Liver (tissue), 3 donors: ENCODE data around the gene SNX20.

Source experiments
- CTCF ChIP-seq: fragments of 150-350 bp; IDR thresholded peaks from 2 replicates; pipeline ENCODE4 v1.5.1; 2017; ENCODE audit warnings: improper control_type of control experiment, low read depth, low read length; ENCODE audit not compliant: missing input control
- EGR1 ChIP-seq, 2 donors: IDR thresholded peaks; 2 replicates each; pipeline ENCODE4 v1.6.1; 2016 to 2018; ENCODE audit warnings: antibody characterized with exemption in 2 of 2, low read depth in 2 of 2
- JUND ChIP-seq, 2 donors: IDR thresholded peaks; 2 replicates each; pipeline ENCODE4 v1.6.1; 2016; ENCODE audit warnings: antibody characterized with exemption in 2 of 2
- MAX ChIP-seq: IDR thresholded peaks from 2 replicates; pipeline ENCODE4 v1.6.1; 2016; ENCODE audit warnings: antibody characterized with exemption
- NR2F2 ChIP-seq: IDR thresholded peaks from 2 replicates; pipeline ENCODE4 v1.6.1; 2016; ENCODE audit warnings: antibody characterized with exemption
- RAD21 ChIP-seq, 2 donors: IDR thresholded peaks; 2 replicates each; pipeline ENCODE4 v1.6.1; 2016; ENCODE audit warnings: antibody characterized with exemption in 2 of 2, mild to moderate bottlenecking in 2 of 2
- TAF1 ChIP-seq: conservative IDR thresholded peaks from 2 replicates; pipeline ENCODE4 v1.6.1; 2016; ENCODE audit warnings: antibody characterized with exemption, mild to moderate bottlenecking
- YY1 ChIP-seq: IDR thresholded peaks from 2 replicates; pipeline ENCODE4 v1.6.1; 2016; ENCODE audit warnings: antibody characterized with exemption, mild to moderate bottlenecking
- ZBTB33 ChIP-seq: IDR thresholded peaks from 2 replicates; pipeline ENCODE4 v1.6.1; 2016; ENCODE audit warnings: antibody characterized with exemption
- donor health status: healthy.
- donor health status: healthy.

GRCh38 chr16:50651835-50652438, 29.2 kb downstream of the SNX20 start:
- TF ChIP-seq CTCF: no peak
- no peak for TF ChIP-seq MAX
- TF ChIP-seq NR2F2: no peak
- no peak for TF ChIP-seq YY1
- no peak for TF ChIP-seq TAF1
- TF ChIP-seq JUND (IDR thresholded peaks at IDR 0.05): no peak
- no peak for TF ChIP-seq RAD21 (IDR thresholded peaks at IDR 0.05)
- TF ChIP-seq EGR1 (IDR thresholded peaks at IDR 0.05; ENCODE audit: low read depth in 2 of 2): no peak
- TF ChIP-seq ZBTB33: no peak
